K562 (cell line): ENCODE results near the gene EPHB2.

Source experiments
- CREB5 ChIP-seq: fragments of 250-450 bp; sonication (Bioruptor Pico); IDR thresholded peaks from 2 replicates; pipeline ENCODE4 v1.5.0; 2020; ENCODE audit warnings: mild to moderate bottlenecking
- NFYB ChIP-seq: IDR thresholded peaks from 2 replicates; pipeline ENCODE4 v1.6.1; 2011; ENCODE audit warnings: mild to moderate bottlenecking, moderate library complexity; ENCODE audit not compliant: insufficient read length; ENCODE audit errors: extremely low read depth
- RAD21 ChIP-seq, 2 experiments: fragments of 250-450 bp in 1 of 2; fragments of 450-650 bp in 1 of 2; sonication (Bioruptor Pico) in 1 of 2; formaldehyde crosslinking in 1 of 2; IDR thresholded peaks in 1 of 2; conservative IDR thresholded peaks in 1 of 2; 2 replicates each; pipeline versions ENCODE4 v1.4.0 to v1.8.0; 2020 to 2022; ENCODE audit warnings: mild to moderate bottlenecking in 2 of 2, moderate library complexity in 1 of 2
- REST ChIP-seq, 2 experiments: fragments of 450-650 bp; formaldehyde crosslinking in 1 of 2; IDR thresholded peaks; 2 replicates each; pipeline versions ENCODE4 v1.4.0 to v1.6.1; 2014 to 2020; ENCODE audit warnings: mild to moderate bottlenecking in 2 of 2, borderline replicate concordance in 1 of 2, low read depth in 1 of 2
- TF ChIP-seq, protein P1 (sequence below): fragments of 450-650 bp; IDR thresholded peaks from 2 replicates; pipeline ENCODE4 v1.6.1; 2016; ENCODE audit warnings: missing biosample characterization, missing genetic modification characterization
- TF ChIP-seq, protein P2 (sequence below): sonication (generic); formaldehyde crosslinking; IDR thresholded peaks from 2 replicates; pipeline ENCODE4 v1.8.0; 2022; ENCODE audit warnings: mild to moderate bottlenecking, missing genetic modification reagents

DNA sequence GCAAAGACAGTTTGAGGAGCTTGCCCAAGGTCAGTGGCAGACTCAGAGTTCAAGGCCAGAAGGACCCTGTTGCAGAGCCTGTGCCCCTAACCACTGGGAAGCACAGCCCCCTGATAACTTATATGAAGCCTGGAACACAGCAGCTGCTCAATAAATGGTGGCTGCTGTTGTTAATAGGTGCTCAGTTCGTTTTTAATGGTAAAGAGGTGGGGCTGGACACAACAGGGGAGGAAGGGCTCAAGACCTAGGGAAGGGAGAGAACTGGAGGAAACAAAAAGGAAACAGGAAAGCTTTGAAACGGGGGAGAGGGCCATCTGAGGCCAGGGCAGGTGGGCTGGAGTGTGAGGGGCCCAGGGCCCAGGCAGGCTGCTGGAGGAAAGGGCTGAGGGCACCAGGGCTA lies 136.6 kb downstream of the EPHB2 start:
- TF ChIP-seq, protein P1, sequence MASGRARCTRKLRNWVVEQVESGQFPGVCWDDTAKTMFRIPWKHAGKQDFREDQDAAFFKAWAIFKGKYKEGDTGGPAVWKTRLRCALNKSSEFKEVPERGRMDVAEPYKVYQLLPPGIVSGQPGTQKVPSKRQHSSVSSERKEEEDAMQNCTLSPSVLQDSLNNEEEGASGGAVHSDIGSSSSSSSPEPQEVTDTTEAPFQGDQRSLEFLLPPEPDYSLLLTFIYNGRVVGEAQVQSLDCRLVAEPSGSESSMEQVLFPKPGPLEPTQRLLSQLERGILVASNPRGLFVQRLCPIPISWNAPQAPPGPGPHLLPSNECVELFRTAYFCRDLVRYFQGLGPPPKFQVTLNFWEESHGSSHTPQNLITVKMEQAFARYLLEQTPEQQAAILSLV: no peak
- no peak for TF ChIP-seq REST (IDR thresholded peaks at IDR 0.05; ENCODE audit: borderline replicate concordance)
- no peak for TF ChIP-seq REST (CRISPR knock-in tag; IDR thresholded peaks at IDR 0.05; ENCODE audit: low read depth)
- no peak for TF ChIP-seq CREB5 (CRISPR knock-in tag)
- no peak for TF ChIP-seq RAD21 (CRISPR knock-in tag; conservative IDR thresholded peaks at IDR 0.05 in 1 of 2, IDR thresholded peaks at IDR 0.05 in 1 of 2)
- TF ChIP-seq, protein P2, sequence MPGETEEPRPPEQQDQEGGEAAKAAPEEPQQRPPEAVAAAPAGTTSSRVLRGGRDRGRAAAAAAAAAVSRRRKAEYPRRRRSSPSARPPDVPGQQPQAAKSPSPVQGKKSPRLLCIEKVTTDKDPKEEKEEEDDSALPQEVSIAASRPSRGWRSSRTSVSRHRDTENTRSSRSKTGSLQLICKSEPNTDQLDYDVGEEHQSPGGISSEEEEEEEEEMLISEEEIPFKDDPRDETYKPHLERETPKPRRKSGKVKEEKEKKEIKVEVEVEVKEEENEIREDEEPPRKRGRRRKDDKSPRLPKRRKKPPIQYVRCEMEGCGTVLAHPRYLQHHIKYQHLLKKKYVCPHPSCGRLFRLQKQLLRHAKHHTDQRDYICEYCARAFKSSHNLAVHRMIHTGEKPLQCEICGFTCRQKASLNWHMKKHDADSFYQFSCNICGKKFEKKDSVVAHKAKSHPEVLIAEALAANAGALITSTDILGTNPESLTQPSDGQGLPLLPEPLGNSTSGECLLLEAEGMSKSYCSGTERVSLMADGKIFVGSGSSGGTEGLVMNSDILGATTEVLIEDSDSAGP (CRISPR knock-in tag): no peak
- TF ChIP-seq NFYB: no peak
